DOHH2 (cell line): ENCODE data around the gene LILRA6.

ENCODE experiments used
- CTCF ChIP-seq: fragments of 200-600 bp; sonication (generic); IDR thresholded peaks from one replicate; pipeline ENCODE4 v1.5.1; 2014; ENCODE audit warnings: antibody characterized with exemption, mild to moderate bottlenecking, low read depth, low read length; ENCODE audit not compliant: poor library complexity, severe bottlenecking
- EZH2phosphoT487 ChIP-seq: fragments of 200-600 bp; sonication (generic); IDR thresholded peaks from 2 replicates; pipeline ENCODE4 v1.6.1; 2017; ENCODE audit warnings: borderline replicate concordance, mild to moderate bottlenecking, antibody characterized with exemption, low read length, moderate library complexity, mixed read lengths

GRCh38 chr19:54233941-54234340 lies 8.6 kb downstream of the LILRA6 start:
- TF ChIP-seq CTCF (no peak), EZH2phosphoT487 (no peak)
